A549 treated with CpdA at 1 μM for 4 hours (cell line): Measurements from ENCODE around the gene MYD88. TPM values are rescaled to one million over a fixed set of nuclear protein-coding genes. Genes with fewer than 3 reads are reported as not detected.

Source experiments
- total RNA-seq: library from RNA; stranded (reverse); fragments of 200-300 nt; extraction: Qiagen RNA extraction; gene quantifications from 5 replicates; pipeline ENCODE4 v1.2.3, GENCODE V29; 2022; ENCODE audit warnings: low read depth

Gene MYD88
- 25.2 to 27.9 TPM (median 27.0 TPM) in 5 replicates for total RNA-seq

DNA sequence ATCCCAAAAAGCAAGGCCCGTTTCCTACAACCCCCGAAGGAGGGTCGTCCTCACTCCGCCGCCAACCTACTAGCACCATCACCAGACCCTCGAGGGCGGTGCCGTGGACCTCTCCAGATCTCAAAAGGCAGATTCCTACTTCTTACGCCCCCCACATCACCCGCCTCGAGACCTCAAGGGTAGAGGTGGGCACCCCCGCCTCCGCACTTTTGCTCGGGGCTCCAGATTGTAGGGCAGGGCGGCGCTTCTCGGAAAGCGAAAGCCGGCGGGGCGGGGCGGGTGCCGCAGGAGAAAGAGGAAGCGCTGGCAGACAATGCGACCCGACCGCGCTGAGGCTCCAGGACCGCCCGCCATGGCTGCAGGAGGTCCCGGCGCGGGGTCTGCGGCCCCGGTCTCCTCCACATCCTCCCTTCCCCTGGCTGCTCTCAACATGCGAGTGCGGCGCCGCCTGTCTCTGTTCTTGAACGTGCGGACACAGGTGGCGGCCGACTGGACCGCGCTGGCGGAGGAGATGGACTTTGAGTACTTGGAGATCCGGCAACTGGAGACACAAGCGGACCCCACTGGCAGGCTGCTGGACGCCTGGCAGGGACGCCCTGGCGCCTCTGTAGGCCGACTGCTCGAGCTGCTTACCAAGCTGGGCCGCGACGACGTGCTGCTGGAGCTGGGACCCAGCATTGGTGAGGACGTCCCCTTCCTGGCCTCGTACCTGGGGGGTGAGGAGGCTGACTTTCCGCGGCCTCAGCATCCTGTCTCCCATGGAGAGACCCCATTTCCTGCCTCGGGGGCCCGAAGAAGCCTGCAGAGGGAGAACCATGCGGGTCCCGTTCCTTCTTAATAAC, at the start of gene MYD88:
TSS of gene MYD88 (plus strand) at position 313 of the 842 bp plus-strand sequence. CDS start at position 353, 40 bp downstream.

DNA sequence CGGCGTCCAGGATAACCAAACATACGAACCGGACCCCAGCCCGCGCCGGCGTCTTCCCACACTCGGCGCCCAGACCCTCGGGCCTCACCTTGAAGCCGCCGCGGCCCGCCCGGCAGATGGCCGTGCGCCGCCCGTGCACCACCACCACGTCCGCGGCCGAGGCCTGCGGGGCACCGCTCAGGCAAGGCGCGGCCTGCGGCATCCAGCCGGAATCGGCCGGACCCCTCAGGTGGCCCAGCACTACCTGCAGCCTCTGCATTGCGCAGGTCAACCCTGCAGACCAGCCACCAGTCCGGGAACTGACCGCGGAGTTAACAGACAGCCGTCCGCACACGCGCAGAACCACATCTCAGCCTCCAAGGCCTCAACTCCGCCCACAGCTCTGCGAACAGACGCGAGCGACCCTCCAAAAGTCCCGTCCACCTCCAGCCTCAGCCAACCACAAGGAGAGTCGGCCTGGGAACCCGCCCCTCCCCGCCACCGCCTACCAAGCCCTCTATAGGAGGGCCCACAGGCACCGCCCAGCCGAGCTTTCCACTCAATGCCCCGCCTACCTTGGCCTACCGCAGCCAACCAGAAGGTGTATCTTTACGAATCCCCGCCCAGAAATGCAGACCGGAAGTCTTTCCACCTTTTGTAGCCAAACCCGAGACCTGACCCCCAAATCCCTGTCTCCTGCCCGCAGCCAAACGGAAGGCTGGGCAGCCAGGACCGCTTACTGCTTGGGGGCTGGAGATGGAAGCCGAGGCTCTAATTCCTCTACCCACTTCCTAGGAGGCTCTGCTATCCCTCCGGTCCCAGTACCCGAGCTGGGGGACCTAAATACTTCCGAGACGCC, 1.5 kb upstream of the MYD88 start, which contains the start of gene ACAA1:
TSS of gene ACAA1 (minus strand) at position 351 of the 838 bp plus-strand sequence. CDS start at position 259, 92 bp downstream.

DNA sequence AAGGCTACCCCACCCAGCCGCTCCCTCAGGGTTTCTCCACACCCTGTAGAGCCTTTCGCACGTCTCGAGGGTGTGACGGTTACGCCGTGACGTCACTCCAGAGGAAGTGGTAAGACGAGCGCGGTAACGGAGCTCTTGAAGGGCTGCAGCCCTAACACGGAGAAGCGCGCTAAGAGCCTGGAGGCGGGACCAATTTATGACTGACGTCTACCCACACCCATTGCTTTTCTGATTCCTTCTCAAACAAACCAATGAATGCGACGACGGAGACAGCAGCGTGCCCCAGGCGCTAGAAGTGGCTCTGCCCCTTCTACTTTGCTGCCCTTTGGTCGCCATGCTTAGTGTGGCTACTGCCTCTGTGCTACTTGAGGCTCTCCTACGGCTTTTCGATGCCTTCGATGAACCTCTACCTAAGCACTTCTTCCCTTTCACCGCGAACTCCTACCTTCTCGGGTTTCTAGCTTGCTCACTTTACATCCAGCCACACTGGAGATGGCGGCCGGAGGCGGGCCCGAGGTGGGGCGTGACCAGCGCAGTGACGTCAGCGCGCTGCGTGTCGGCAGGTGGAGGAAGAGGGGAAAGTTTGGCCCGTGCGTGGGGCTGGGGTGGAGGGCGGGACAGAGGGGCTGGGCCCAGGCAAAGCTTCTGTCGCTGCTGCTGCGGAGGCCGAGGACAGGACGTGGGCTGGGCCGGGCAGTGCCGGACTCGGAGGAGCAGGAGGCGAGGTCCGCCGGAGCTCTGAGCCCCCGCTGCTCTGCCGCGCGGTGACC, 26.7 kb downstream of the MYD88 start, which contains the start of gene OXSR1:
TSS of gene OXSR1 (plus strand) at position 586 of the 770 bp plus-strand sequence. CDS start 340 bp downstream, outside the sequence.

Other genes with a start within 250 kb of the MYD88 start
- 0.07 to 1.0 TPM (median 0.22 TPM) in 4 of 5 replicates, not detected in the other for gene VILL, start 147.9 kb upstream of the MYD88 start, total RNA-seq
- 2.3 to 4.4 TPM (median 3.3 TPM) in 5 replicates for gene PLCD1, start 109.0 kb upstream of the MYD88 start, total RNA-seq
- 0.05 to 0.15 TPM (median 0.06 TPM) in 4 of 5 replicates, not detected in the other for gene DLEC1, start 99.5 kb upstream of the MYD88 start, total RNA-seq
- gene ACAA1, start 1.5 kb upstream of the MYD88 start, total RNA-seq: 41.4 to 49.7 TPM (median 48.9 TPM) in 5 replicates
- 23.5 to 37.0 TPM (median 31.7 TPM) in 5 replicates for gene OXSR1, start 26.9 kb downstream of the MYD88 start, total RNA-seq
- 0.06 to 0.12 TPM (median 0.10 TPM) in 3 of 5 replicates, not detected in the others for gene SLC22A13, start 127.2 kb downstream of the MYD88 start, total RNA-seq
- gene SLC22A14, start 143.6 kb downstream of the MYD88 start, total RNA-seq: 0.06 to 0.10 TPM in 2 of 5 replicates, not detected in the others
- gene XYLB, start 208.1 kb downstream of the MYD88 start, total RNA-seq: 3.5 to 5.5 TPM (median 4.4 TPM) in 5 replicates